Measurements from ENCODE around the gene ZDHHC14. TPM values are rescaled to one million over a fixed set of nuclear protein-coding genes. Genes with fewer than 3 reads are reported as not detected.

The ZDHHC14 gene
- polyA plus RNA-seq, 2 of the 4 experiments (the other 2 are of a cell fraction) = 2.2 to 2.8 TPM

GRCh38 chr6:157447735-157448134 lies 66.7 kb downstream of the ZDHHC14 start:
- no peak for FAIRE-seq
- POLR2A ChIA-PET = no interaction called here

GRCh38 chr6:157449610-157450009 lies 68.6 kb downstream of the ZDHHC14 start:
- DNase-seq (ENCODE audit: low read depth in 1 of 2, low spot score in 1 of 2) (no peak), FAIRE-seq (no peak), ATAC-seq (no peak)
- Histone ChIP-seq H3K9me3 (no peaks in the 10 kb centered on the region), H3K4me2 (no peak overlapping the region), H3K27ac (no peak overlapping the region), H3K4me1 (0 out of 3 replicates have a peak, but pooled peaks cover 5% of the 10 kb centered on the region), H3K4me3 (no peak overlapping the region)
- CTCF ChIA-PET = no interaction called here
- WGBS (ENCODE audit: missing lambda C conversion rate) = 73% methylated on average over 6 of the region's 6 CpGs
- POLR2A ChIA-PET = no interaction called here
- no peak for TF ChIP-seq POLR2AphosphoS2 (conservative IDR thresholded peaks at IDR 0.05; ENCODE audit: low read length)
- TF ChIP-seq RNF2 (IDR thresholded peaks at IDR 0.05; ENCODE audit: borderline replicate concordance, low read depth) = no peak
- TF ChIP-seq HOXA7 (CRISPR knock-in tag; IDR thresholded peaks at IDR 0.05) = no peak
- TF ChIP-seq PHF8 (IDR thresholded peaks at IDR 0.05; ENCODE audit: borderline replicate concordance, low read depth) = no peak
- no peak for TF ChIP-seq RFX5 (IDR thresholded peaks at IDR 0.05)
- TF ChIP-seq CHD2 (IDR thresholded peaks at IDR 0.05; ENCODE audit: low read length, partially characterized antibody) = no peak
- no peak for TF ChIP-seq ESRRA (IDR thresholded peaks at IDR 0.05; ENCODE audit: borderline replicate concordance, low read length)
- TF ChIP-seq RARB (CRISPR knock-in tag; IDR thresholded peaks at IDR 0.05) = no peak
- no peak for TF ChIP-seq MYC (IDR thresholded peaks at IDR 0.05; ENCODE audit: borderline replicate concordance, low read length)
- no peak for TF ChIP-seq ELK1 (IDR thresholded peaks at IDR 0.05; ENCODE audit: low read depth, low read length)
- no peak for TF ChIP-seq BCL3 (IDR thresholded peaks at IDR 0.05)
- TF ChIP-seq CTCF (IDR thresholded peaks at IDR 0.05) = no peak
- no peak for TF ChIP-seq ZSCAN20 (CRISPR knock-in tag; IDR thresholded peaks at IDR 0.05)
- TF ChIP-seq GATA3 (IDR thresholded peaks at IDR 0.05; ENCODE audit: borderline replicate concordance) = no peak
- TF ChIP-seq FOXS1 (CRISPR knock-in tag; IDR thresholded peaks at IDR 0.05) = no peak
- TF ChIP-seq FOSB (CRISPR knock-in tag; IDR thresholded peaks at IDR 0.05) = no peak
- no peak for TF ChIP-seq NPAS2 (CRISPR knock-in tag; IDR thresholded peaks at IDR 0.05; ENCODE audit: borderline replicate concordance)
- TF ChIP-seq NR3C1 (IDR thresholded peaks at IDR 0.05) = no peak

More at GRCh38 chr6:157447735-157448134, 66.7 kb downstream of the ZDHHC14 start:
- no peaks in the 10 kb centered on the region for H3K9me3 ChIP-seq
- DNase-seq (ENCODE audit: low read depth in 1 of 2, low spot score in 1 of 2) (no peak), ATAC-seq (no peak)
- H3K4me1 ChIP-seq = 0 out of 3 replicates have a peak, but pooled peaks cover 5% of the 10 kb centered on the region
- H3K4me2 ChIP-seq = no peak overlapping the region
- TF ChIP-seq CHD2 (IDR thresholded peaks at IDR 0.05; ENCODE audit: low read length, partially characterized antibody) (no peak), HES2 (IDR thresholded peaks at IDR 0.05) (no peak), E2F6 (IDR thresholded peaks at IDR 0.05; ENCODE audit: borderline replicate concordance, low read depth) (no peak), PHF8 (IDR thresholded peaks at IDR 0.05; ENCODE audit: borderline replicate concordance, low read depth) (no peak), RNF2 (IDR thresholded peaks at IDR 0.05; ENCODE audit: borderline replicate concordance, low read depth) (no peak), HOXB5 (CRISPR knock-in tag; IDR thresholded peaks at IDR 0.05) (no peak), ELK1 (IDR thresholded peaks at IDR 0.05; ENCODE audit: low read depth, low read length) (no peak), KDM1A (IDR thresholded peaks at IDR 0.05; ENCODE audit: low read depth) (no peak), SREBF2 (IDR thresholded peaks at IDR 0.05) (no peak), USF2 (IDR thresholded peaks at IDR 0.05) (no peak), MAZ (IDR thresholded peaks at IDR 0.05; ENCODE audit: borderline replicate concordance, low read depth, low read length) (no peak), TP53 (CRISPR knock-in tag; IDR thresholded peaks at IDR 0.05) (no peak), CEBPB (IDR thresholded peaks at IDR 0.05) (no peak), ZC3H11A (IDR thresholded peaks at IDR 0.05) (no peak), EHF (CRISPR knock-in tag; IDR thresholded peaks at IDR 0.05) (no peak)
- H3K4me3 ChIP-seq = no peak overlapping the region
- CTCF ChIA-PET = interaction anchor here (1.0 kb wide), 1 partner anchor 13 kb away, joined by 3 read pairs; no protein-coding TSS in a partner anchor
- 93% methylated on average over 3 of the region's 3 CpGs for WGBS (ENCODE audit: missing lambda C conversion rate)
- H3K27ac ChIP-seq = no peak overlapping the region

Data from A549 (cell line).